ENCODE results near the gene FZR1.
"Not testable (repeated sequence)": the region's sequence is repeated elsewhere in the genome, so short reads cannot be mapped to it uniquely, and the experiment has no call there.

The FZR1 gene

GRCh38 chr19:3516675-3517207 lies 10.6 kb downstream of the FZR1 start:
- DNase-seq: no peak

GRCh38 chr19:3517638-3518037 lies 11.5 kb downstream of the FZR1 start:
- DNase-seq: no peak

DNA sequence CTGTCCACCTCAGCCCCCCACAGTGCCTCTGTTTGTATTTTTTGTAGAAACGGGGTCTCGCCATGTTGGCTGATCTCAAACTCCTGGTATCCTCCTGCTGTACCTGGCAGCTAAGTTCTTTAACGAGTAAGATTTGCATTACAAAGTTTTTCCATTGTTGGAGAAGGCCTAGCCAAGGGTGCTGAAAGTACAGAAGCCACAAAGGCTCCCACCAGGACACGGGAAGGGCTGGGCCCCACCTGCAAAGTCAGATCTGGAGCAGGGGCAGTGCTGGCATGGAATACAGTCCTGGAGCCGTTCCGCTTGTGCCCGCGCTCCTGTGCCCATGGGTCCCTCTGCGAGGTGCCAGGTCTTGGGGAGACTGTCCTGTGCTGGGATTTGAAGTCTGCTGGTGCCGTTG lies 12.1 kb downstream of the FZR1 start:
- DNase-seq: no peak

DNA sequence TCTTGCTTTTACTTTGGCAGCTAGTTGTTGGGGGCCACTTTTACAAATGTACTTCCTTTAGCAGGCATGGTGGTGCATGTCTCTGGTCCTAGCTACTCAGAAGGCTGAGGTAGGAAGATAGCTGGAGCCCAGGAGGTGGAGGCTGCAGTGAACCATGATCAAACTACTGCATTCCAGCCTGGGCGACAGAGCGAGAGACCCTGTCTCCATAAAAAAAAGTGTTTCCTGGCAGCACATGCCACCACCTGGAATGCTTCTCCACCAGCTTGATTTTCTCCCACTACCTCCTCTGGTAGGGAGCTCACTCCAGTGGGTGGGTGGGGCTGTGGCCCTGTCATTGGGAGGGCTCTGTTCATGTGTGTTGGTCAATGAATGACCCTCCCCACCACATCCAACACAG lies 12.5 kb downstream of the FZR1 start:
- no peak for DNase-seq

- no peak for DNase-seq
These were observed 13.0 kb downstream of the FZR1 start for GRCh38 chr19:3519126-3519525.

- DNase-seq: no peak
These were observed 14.3 kb downstream of the FZR1 start for GRCh38 chr19:3520166-3521103.

GRCh38 chr19:3521104-3521445 lies 15.0 kb downstream of the FZR1 start:
- DNase-seq: no peak

GRCh38 chr19:3522421-3523360 lies 16.6 kb downstream of the FZR1 start:
- DNase-seq: no peak

DNA sequence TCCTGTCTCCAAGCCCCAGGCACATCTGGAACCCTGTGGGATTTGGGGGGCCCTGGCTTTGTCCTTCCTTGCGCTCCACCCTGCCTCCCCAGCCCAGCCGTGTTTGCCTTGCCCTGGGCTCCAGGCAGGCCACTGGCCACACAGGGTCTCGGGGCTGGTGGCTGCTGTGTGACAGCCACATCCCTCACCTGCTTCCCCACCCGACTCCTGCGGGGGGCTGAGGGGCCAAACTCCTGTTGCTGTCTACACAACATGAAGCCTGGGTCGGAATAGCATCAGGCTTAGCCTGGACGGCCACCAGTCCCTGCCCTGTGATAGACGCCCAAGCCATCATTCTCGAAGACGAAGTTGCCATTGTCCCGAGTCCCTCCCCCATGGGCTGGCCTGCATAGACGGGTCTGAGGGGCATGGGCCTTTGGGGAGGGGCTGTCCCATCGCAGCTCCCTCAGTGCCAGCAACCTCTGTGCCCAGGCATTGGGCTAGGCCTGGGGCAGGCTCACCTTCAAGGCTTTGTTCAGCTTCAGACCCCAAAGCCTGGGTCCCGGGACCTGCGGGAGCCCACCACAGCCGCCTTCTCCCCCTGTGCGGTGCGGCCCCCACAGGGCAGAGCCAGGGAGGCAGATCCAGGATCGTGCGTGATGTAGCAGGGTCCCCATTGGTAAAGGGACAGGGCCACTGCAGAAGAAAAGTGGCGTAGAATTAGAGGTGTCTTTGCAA lies 17.4 kb downstream of the FZR1 start:
- no peak for DNase-seq

- no peak for DNase-seq
These were observed 18.1 kb downstream of the FZR1 start for GRCh38 chr19:3524078-3524842.

DNA sequence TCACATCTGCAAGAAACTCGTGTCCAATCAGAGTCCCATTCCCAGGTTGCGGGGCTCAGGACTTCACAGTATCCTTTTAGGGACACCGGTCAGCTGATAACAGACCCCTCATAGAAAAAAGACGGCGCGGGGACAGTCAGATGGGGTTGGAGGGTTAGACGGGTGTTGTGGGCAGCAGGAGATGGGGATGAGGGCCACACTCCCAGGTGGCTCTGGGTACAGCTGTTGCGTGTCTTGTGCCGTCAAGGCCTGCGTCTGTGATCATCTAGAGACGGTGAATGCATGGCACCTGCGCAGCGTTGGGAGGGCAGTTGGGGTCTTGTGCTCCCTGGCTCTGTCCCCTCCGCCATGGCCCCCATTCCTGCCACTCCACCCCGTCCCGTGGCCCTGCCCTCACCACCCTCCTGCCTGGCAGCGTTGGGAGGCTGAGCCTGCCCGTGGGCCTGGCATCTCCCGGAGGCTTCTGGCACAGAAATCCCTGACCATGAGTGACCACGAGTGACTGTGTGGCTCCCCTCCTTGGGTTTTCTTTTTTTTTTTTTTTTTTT lies 18.9 kb downstream of the FZR1 start:
- DNase-seq: no peak

GRCh38 chr19:3526507-3527237 lies 20.6 kb downstream of the FZR1 start:
- no peak for DNase-seq

DNA sequence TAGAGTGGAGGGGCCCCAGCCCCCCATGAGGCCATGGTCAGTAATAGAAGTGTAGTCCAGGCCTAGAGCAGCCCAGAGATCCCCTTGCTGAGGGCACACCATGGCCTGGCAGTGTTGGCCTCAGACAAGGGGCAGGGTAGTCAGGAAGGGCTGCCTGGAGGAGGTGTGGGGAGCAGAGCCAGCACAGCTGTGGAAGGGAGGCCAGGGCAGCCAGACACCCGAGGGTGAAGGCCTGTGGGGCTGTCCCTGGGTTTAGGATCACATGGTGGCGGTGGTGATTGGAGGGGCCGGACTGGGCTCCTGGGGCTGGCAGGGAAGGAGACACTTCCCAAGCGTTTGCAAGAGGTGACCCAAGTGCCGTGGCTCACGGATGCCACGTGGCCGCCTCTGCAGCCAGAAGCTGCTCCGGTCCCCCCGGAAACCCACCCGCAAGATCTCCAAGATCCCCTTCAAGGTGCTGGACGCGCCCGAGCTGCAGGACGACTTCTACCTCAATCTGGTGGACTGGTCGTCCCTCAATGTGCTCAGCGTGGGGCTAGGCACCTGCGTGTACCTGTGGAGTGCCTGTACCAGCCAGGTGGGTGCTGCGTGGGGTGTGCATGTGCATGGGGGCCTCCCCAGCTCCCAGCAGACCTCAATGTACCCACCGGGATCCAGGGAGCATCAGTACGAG lies 21.3 kb downstream of the FZR1 start:
- no peak for DNase-seq

- no peak for DNase-seq
These were observed 22.0 kb downstream of the FZR1 start for GRCh38 chr19:3528080-3528479.

- no peak for DNase-seq
These were observed 22.6 kb downstream of the FZR1 start for GRCh38 chr19:3528539-3529211.

- DNase-seq: not testable (repeated sequence)
These were observed 23.2 kb downstream of the FZR1 start for GRCh38 chr19:3529299-3529698.

DNA sequence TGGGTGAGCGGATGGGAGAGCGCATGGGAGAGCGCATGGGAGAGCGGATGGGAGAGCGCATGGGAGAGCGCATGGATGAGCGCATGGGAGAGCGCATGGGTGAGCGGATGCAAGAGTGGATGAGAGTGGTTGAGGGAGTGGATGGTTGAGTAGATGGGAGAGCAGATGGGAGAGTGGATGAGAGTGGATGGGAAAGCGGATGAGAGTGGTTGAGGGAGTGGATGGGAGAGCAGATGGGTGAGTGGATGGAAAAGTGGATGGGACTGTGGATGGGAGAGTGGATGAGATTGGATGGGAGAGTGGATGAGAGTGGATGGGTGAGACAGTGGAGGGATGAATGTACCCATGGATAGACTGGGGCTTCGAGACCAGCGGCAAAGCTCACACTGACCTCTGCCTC lies 24.3 kb downstream of the FZR1 start:
- DNase-seq: no peak

DNA sequence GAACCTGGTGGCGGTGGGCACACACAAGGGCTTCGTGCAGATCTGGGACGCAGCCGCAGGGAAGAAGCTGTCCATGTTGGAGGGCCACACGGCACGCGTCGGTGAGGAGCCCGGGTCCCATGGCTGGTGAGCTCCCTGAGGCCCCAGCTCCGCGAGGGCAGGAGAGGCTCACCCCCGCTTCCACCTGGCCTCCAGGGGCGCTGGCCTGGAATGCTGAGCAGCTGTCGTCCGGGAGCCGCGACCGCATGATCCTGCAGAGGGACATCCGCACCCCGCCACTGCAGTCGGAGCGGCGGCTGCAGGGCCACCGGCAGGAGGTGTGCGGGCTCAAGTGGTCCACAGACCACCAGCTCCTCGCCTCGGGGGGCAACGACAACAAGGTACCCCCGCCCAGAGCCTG lies 25.6 kb downstream of the FZR1 start:
- no peak for DNase-seq

GRCh38 chr19:3532154-3532786 lies 26.2 kb downstream of the FZR1 start:
- DNase-seq: no peak

Data from bone marrow (tissue), 2 donors.